Endothelial cell of umbilical vein (primary cell): ENCODE results near the gene THNSL1. TPM values are rescaled to one million over a fixed set of nuclear protein-coding genes. Genes with fewer than 3 reads are reported as not detected.

Experiments
- BruUV-seq: library from RNA; stranded (reverse); fragments of 400-500 nt; replicated peaks from 2 replicates; lab custom pipeline; 2021; lab: Mats Ljungman, UMichigan
- CTCF ChIA-PET: fragments of 300-600, 350-600 bp; sonication (Branson Sonifier 250); formaldehyde crosslinking; loops from one replicate; lab custom pipeline; 2021; ENCODE audit warnings: antibody characterized with exemption, inconsistent platforms; lab: Charles Lee
- POLR2A ChIA-PET: fragments of 300-600, 350-600 bp; sonication (Branson Sonifier 250); formaldehyde crosslinking; loops from one replicate; lab custom pipeline; 2021; ENCODE audit warnings: antibody characterized with exemption, inconsistent platforms; lab: Charles Lee
- DNase-seq: peaks from one replicate; pipeline ENCODE4 v3.0.0-alpha.2; 2011; ENCODE audit warnings: low read depth, low spot score
- FAIRE-seq: peaks from 2 replicates; lab custom pipeline; 2011; peaks lifted over from hg19 to GRCh38; lab: Jason Lieb, UNC
- H2AFZ ChIP-seq: 2 replicates; pipeline ENCODE4 v1.6.0; 2012; ENCODE audit warnings: low read depth, low read length, control low read depth, inconsistent platforms
- H3K27ac ChIP-seq: 2 replicates; pipeline ENCODE4 v1.5.1; 2011; ENCODE audit warnings: low read depth, mild to moderate bottlenecking, control low read depth, low read length, moderate library complexity; ENCODE audit not compliant: insufficient read depth
- H3K27me3 ChIP-seq, 2 experiments: 2 replicates each; pipeline versions ENCODE4 v1.6.0 to v1.6.1; 2011; ENCODE audit warnings: low read length in 2 of 2, mixed read lengths in 1 of 2; ENCODE audit not compliant: control insufficient read depth in 2 of 2, insufficient read depth in 2 of 2
- H3K36me3 ChIP-seq, 2 experiments: 2 replicates in 1 of 2; 3 replicates in 1 of 2; pipeline ENCODE4 v1.5.1; 2011; ENCODE audit warnings: low read length in 2 of 2, mild to moderate bottlenecking in 1 of 2, moderate library complexity in 1 of 2; ENCODE audit not compliant: control insufficient read depth in 2 of 2, insufficient read depth in 2 of 2; ENCODE audit errors: extremely low read depth in 1 of 2
- H3K4me1 ChIP-seq: 3 replicates; pipeline ENCODE4 v1.5.1; 2011; ENCODE audit warnings: mild to moderate bottlenecking, low read length; ENCODE audit not compliant: control insufficient read depth, insufficient read depth; ENCODE audit errors: extremely low read depth
- H3K4me2 ChIP-seq: 2 replicates; pipeline ENCODE4 v1.6.1; 2011; ENCODE audit warnings: low read length, control low read depth, mixed read lengths; ENCODE audit not compliant: insufficient read depth
- H3K4me3 ChIP-seq, 3 experiments: fragments of 200-600 bp in 1 of 3; sonication (generic), shearing (Covaris generic) in 1 of 3; replicated peaks in 1 of 3; 2 replicates each; pipeline ENCODE4 v1.5.1; 2011 to 2016; ENCODE audit warnings: control low read depth in 3 of 3, low read length in 3 of 3, mild to moderate bottlenecking in 2 of 3, inconsistent platforms in 1 of 3, low read depth in 1 of 3, moderate library complexity in 1 of 3; ENCODE audit not compliant: insufficient read depth in 1 of 3
- H3K79me2 ChIP-seq: 2 replicates; pipeline ENCODE4 v1.6.0; 2012; ENCODE audit warnings: low read length, inconsistent platforms; ENCODE audit not compliant: control insufficient read depth, insufficient read depth
- H3K9ac ChIP-seq: replicated peaks from 2 replicates; pipeline ENCODE3; 2011; ENCODE audit warnings: low read length, control low read depth; ENCODE audit not compliant: insufficient read depth; ENCODE audit errors: extremely low read depth
- H3K9me1 ChIP-seq: replicated peaks from 3 replicates; pipeline ENCODE4 v1.6.0; 2011; ENCODE audit warnings: mild to moderate bottlenecking, low read length; ENCODE audit not compliant: control insufficient read depth, insufficient read depth; ENCODE audit errors: extremely low read depth
- H3K9me3 ChIP-seq: replicated peaks from 2 replicates; pipeline ENCODE4 v1.5.1; 2012; ENCODE audit warnings: low read length, inconsistent platforms; ENCODE audit not compliant: control insufficient read depth, insufficient read depth
- H4K20me1 ChIP-seq: replicated peaks from 2 replicates; pipeline ENCODE3; 2011; ENCODE audit warnings: mild to moderate bottlenecking, low read length; ENCODE audit not compliant: control insufficient read depth, insufficient read depth; ENCODE audit errors: extremely low read depth
- CTCF ChIP-seq, 2 donors: IDR thresholded peaks; 1 replicate in 1 of 2; 2 replicates in 1 of 2; pipeline ENCODE4 v1.5.1; 2011; ENCODE audit warnings: low read length in 2 of 2, mild to moderate bottlenecking in 2 of 2, moderate library complexity in 2 of 2, control low read depth in 1 of 2, inconsistent platforms in 1 of 2, low read depth in 1 of 2; ENCODE audit not compliant: insufficient read depth in 1 of 2; ENCODE audit errors: extremely low read depth in 1 of 2
- EZH2 ChIP-seq: IDR thresholded peaks from 2 replicates; pipeline ENCODE4 v1.6.1; 2012; ENCODE audit warnings: borderline replicate concordance, low read depth, mild to moderate bottlenecking, moderate library complexity, low read length, inconsistent platforms; ENCODE audit not compliant: severe bottlenecking
- FOS ChIP-seq: IDR thresholded peaks from 2 replicates; pipeline ENCODE4 v1.6.1; 2011; ENCODE audit warnings: mild to moderate bottlenecking, low read length, moderate library complexity, borderline replicate concordance; ENCODE audit not compliant: insufficient read depth
- GATA2 ChIP-seq: IDR thresholded peaks from 2 replicates; pipeline ENCODE4 v1.7.0; 2011; ENCODE audit warnings: low read depth, mild to moderate bottlenecking, moderate library complexity, mixed read lengths, low read length; ENCODE audit not compliant: insufficient read length, insufficient read depth
- JUN ChIP-seq: IDR thresholded peaks from 2 replicates; pipeline ENCODE4 v1.6.1; 2011; ENCODE audit warnings: borderline replicate concordance, low read depth; ENCODE audit not compliant: insufficient read length, insufficient read depth
- MAX ChIP-seq: IDR thresholded peaks from 2 replicates; pipeline ENCODE4 v1.6.1; 2011; ENCODE audit not compliant: insufficient read depth, insufficient read length
- MYC ChIP-seq: IDR thresholded peaks from one replicate; pipeline ENCODE4 v1.6.1; 2011; ENCODE audit warnings: mild to moderate bottlenecking, low read depth, low read length
- POLR2A ChIP-seq: IDR thresholded peaks from 2 replicates; pipeline ENCODE4 v1.6.1; 2012; ENCODE audit warnings: low read depth, mild to moderate bottlenecking, control low read depth, low read length
- POLR2AphosphoS5 ChIP-seq: IDR thresholded peaks from 2 replicates; pipeline ENCODE4 v1.6.1; 2012; ENCODE audit warnings: low read depth, mild to moderate bottlenecking, control low read depth, low read length, moderate library complexity; ENCODE audit not compliant: insufficient read depth
- dilution Hi-C: fragments of 300-500 bp; cut with MboI; formaldehyde crosslinking; loops from one replicate; pipeline ENCODE4 v1.15.0; 2019; ENCODE audit warnings: low sequenced_read_pairs; ENCODE audit not compliant: extremely low pct_ligation_motif_present
- intact Hi-C: fragments of 100-400 bp; cut with micrococcal nuclease; formaldehyde crosslinking; loops from one replicate; pipeline ENCODE4 v1.10.0; 2022
- polyA plus RNA-seq, 4 experiments: library from polyadenylated mRNA; depleted of rRNA in 3 of 4; stranded (reverse) in 3 of 4; unstranded in 1 of 4; fragments of >200 nt; gene quantifications; 2 replicates each; pipeline versions ENCODE4 v1.2.1 to v1.2.3, GENCODE V29; 2011 to 2012; ENCODE audit warnings: missing spikeins in 1 of 4
- total RNA-seq: library from RNA; stranded (reverse); gene quantifications from 2 replicates; pipeline ENCODE4 v1.2.3, GENCODE V29; 2021

THNSL1 gene
- total and polyA plus RNA-seq, 2 donors (not counting 3 experiments of a cell fraction or from before 2014, with no cell fraction given) = 0.52 to 2.1 TPM

- BruUV-seq = no TSS peak
- no peak overlapping the region for H3K4me3 ChIP-seq
- TF ChIP-seq CTCF (IDR thresholded peaks at IDR 0.05; ENCODE audit: extremely low read depth in 1 of 2, insufficient read depth in 1 of 2, low read depth in 1 of 2, low read length in 2 of 2) (no peak), JUN (no peak), MYC (no peak), MAX (no peak), FOS (no peak), POLR2A (no peak), EZH2 (no peak), POLR2AphosphoS5 (no peak), GATA2 (no peak)
- H3K9me1 ChIP-seq = no peaks in the 10 kb centered on the region
- no peak overlapping the region for H2AFZ ChIP-seq
- H3K9ac ChIP-seq = no peak overlapping the region
- no peaks in the 10 kb centered on the region for H3K79me2 ChIP-seq
- H3K36me3 ChIP-seq = no peaks in the 10 kb centered on the region
- intact Hi-C loops = no loop called here
- ChIA-PET POLR2A (no interaction called here), CTCF (interaction anchor here (1.3 kb wide), 1 partner anchor 45 kb away, joined by 8 read pairs; no protein-coding TSS in a partner anchor)
- no peaks in the 10 kb centered on the region for H3K9me3 ChIP-seq
- H3K27ac ChIP-seq = no peak overlapping the region
- dilution Hi-C loops = no loop called here
- no peaks in the 10 kb centered on the region for H3K27me3 ChIP-seq
- DNase-seq = no peak
- H3K4me1 ChIP-seq = peaks cover 9% of the 10 kb centered on the region
- peak; percentile 43 for FAIRE-seq
- H4K20me1 ChIP-seq = no peaks in the 10 kb centered on the region
- H3K4me2 ChIP-seq = no peak overlapping the region
Observed at GRCh38 chr10:25036381-25036780, 20.0 kb downstream of the THNSL1 start.
